Measurements from ENCODE around the gene CTSD. TPM values are rescaled to one million over a fixed set of nuclear protein-coding genes. Genes with fewer than 3 reads are reported as not detected.

CTSD gene
- total RNA-seq, 2 donors from 2014 or later = 782 to 1,042 TPM

GRCh38 chr11:1751531-1751921 is 12.2 kb downstream of the CTSD start:
- Histone ChIP-seq H3K36me3 (peaks cover 30% of the 10 kb centered on the region), H3K27me3 (no peaks in the 10 kb centered on the region), H3K4me3 (no peak overlapping the region), H3K9me3 (no peaks in the 10 kb centered on the region), H3K27ac (peak overlapping the region; percentile 60 to 65), H3K4me1 (peaks cover 0 to 82% of the 10 kb centered on the region in 2 donors)
- no peak for TF ChIP-seq CTCF (IDR thresholded peaks at IDR 0.05)
- DNase-seq (ENCODE audit: low spot score) = no peak

GRCh38 chr11:1750840-1751530 is 12.7 kb downstream of the CTSD start:
- Histone ChIP-seq H3K36me3 (peaks cover 30% of the 10 kb centered on the region), H3K27ac (peak overlapping the region; percentile 60 to 65), H3K4me3 (no peak overlapping the region), H3K27me3 (no peaks in the 10 kb centered on the region), H3K4me1 (peaks cover 0 to 76% of the 10 kb centered on the region in 2 donors), H3K9me3 (no peaks in the 10 kb centered on the region)
- no peak for DNase-seq (ENCODE audit: low spot score)
- no peak for TF ChIP-seq CTCF (IDR thresholded peaks at IDR 0.05)

- Histone ChIP-seq H3K9me3 (no peaks in the 10 kb centered on the region), H3K4me1 (peaks cover 0 to 71% of the 10 kb centered on the region in 2 donors), H3K4me3 (peak within 1 kb of the TSS in 1 of 2 donors; percentile 43), H3K27ac (peak within 1 kb of the TSS; percentile 60 to 65), H3K36me3 (peaks cover 27% of the 10 kb centered on the region), H3K27me3 (no peaks in the 10 kb centered on the region)
- DNase-seq (ENCODE audit: low spot score) = no peak
- no peak for TF ChIP-seq CTCF (IDR thresholded peaks at IDR 0.05)
Measured at GRCh38 chr11:1750481-1750839, 13.3 kb downstream of the CTSD start, which contains the start of gene IFITM10. Gene IFITM10 (minus strand): TSS chr11:1750595. CDS start chr11:1750442, 153 bp downstream.

GRCh38 chr11:1749395-1750351 is 14.1 kb downstream of the CTSD start:
- H3K27ac ChIP-seq = peak overlapping the region; percentile 60 to 65
- H3K4me3 ChIP-seq = peak overlapping the region in 1 of 2 donors; percentile 43
- H3K36me3 ChIP-seq = peaks cover 20% of the 10 kb centered on the region
- no peaks in the 10 kb centered on the region for H3K9me3 ChIP-seq
- peaks cover 0 to 68% of the 10 kb centered on the region in 2 donors for H3K4me1 ChIP-seq
- H3K27me3 ChIP-seq = no peaks in the 10 kb centered on the region
- TF ChIP-seq CTCF (IDR thresholded peaks at IDR 0.05) = no peak
- DNase-seq (ENCODE audit: low spot score) = no peak

- H3K36me3 ChIP-seq = peaks cover 11% of the 10 kb centered on the region
- H3K27me3 ChIP-seq = no peaks in the 10 kb centered on the region
- H3K4me1 ChIP-seq = peaks cover 0 to 72% of the 10 kb centered on the region in 2 donors
- H3K9me3 ChIP-seq = no peaks in the 10 kb centered on the region
- peak overlapping the region; percentile 31 to 43 for H3K4me3 ChIP-seq
- no peak overlapping the region for H3K27ac ChIP-seq
- TF ChIP-seq CTCF (IDR thresholded peaks at IDR 0.05) = no peak
- no peak for DNase-seq (ENCODE audit: low spot score)
Measured at GRCh38 chr11:1748636-1749394, 14.9 kb downstream of the CTSD start.

Data from right atrium auricular region (tissue), 2 donors.